ENCODE measurements around the gene POLRMT.

Gene POLRMT

GRCh38 chr19:662962-663681, 29.8 kb upstream of the POLRMT start, which contains the start of gene RNF126:
Gene RNF126 (minus strand): TSS chr19:663214. CDS start chr19:663121, 93 bp downstream.
- peak; percentile 87 to 92 for DNase-seq (ENCODE audit: low read depth in 2 of 2)

DNA sequence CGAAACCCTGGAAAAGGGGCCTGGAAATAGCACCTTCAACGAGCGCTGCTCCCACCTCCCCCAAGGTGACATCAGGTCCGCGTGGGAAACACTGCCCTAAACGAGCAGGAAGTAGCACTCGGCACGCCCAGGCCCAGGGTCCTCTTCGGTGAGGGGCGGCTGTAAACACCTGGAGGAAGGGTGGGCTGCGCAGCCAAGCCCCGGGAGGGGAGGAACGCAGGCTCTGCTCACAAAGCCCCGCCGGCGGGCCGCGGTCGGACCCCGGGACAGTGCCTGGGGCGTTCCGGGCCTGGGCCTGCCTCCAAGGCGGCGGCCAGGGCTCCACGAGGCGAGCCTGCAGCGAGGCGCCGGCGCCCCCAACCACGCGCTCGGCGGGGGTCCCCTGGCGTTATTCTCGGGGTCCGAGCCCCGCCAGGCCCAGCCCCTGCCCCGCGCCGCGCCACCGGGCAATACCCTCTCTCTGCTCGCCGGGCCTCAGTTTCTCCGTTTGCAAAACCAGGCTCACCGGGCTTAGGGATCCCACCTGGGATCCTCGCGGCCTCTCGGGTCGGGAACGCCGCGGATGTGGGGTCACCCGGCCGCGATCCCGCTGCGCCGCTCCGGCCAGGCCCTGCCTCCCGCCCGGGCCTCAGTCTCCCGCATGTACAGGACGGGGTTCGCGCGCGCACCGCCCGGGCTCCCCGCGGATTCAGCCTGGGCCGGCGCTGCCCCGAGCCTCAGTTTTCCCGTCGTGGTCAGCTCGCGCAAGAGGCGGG, 29.0 kb upstream of the POLRMT start:
- DNase-seq (ENCODE audit: low read depth in 2 of 2), result peak; percentile 64 to 65

- DNase-seq (ENCODE audit: low read depth in 2 of 2), result peak; percentile 45 to 48
Observed at GRCh38 chr19:661427-662196, 28.3 kb upstream of the POLRMT start.

- no peak for DNase-seq (ENCODE audit: low read depth in 2 of 2)
Observed at GRCh38 chr19:660793-661426, 27.6 kb upstream of the POLRMT start.

DNA sequence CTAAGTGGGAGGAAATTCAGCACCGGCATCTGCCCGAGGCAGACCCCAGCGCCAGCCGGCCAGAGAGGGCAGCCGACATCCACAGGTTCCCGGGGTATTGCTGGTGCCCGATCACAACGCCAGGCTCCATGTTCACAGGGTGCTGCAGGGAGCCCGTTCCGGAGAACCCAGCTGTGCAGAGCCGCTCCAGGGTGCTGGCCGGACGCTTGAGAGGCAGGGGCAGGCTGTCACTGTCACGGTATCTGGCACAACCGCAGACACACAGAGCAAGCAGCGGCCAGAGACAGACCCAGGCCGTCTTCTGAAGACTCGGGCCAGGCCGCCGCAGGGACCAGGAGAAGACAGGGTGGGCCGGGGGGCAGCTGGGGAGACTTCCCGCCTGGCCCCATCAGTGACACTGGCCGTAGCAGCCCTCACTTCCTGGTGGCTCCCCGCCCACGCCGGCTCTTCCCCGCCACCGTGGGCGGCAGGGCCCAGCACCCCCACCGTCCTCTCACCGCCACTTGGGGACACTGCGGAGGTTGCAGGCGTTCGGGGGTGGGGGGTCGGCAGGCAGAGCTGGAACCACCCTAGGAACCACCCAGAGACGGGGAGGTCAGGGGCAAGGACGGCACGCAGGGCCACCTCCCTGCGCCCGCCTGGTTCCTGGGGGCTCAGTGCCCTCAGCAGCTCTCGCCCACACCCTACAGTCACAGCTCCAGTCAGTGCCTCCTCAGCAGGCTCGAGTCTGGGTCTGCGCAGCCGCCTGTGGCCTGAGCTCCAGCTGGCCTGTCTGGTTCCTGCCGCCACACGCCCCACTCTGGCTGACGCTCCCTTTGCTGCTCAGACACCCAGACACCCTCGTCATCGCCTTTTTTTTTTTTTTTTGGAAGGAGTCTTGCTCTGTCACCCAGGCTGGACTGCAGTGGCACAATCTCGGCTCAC, 25.8 kb upstream of the POLRMT start:
- DNase-seq (ENCODE audit: low read depth in 2 of 2), result no peak

GRCh38 chr19:658059-658839, 24.9 kb upstream of the POLRMT start:
- no peak for DNase-seq (ENCODE audit: low read depth in 2 of 2)

DNA sequence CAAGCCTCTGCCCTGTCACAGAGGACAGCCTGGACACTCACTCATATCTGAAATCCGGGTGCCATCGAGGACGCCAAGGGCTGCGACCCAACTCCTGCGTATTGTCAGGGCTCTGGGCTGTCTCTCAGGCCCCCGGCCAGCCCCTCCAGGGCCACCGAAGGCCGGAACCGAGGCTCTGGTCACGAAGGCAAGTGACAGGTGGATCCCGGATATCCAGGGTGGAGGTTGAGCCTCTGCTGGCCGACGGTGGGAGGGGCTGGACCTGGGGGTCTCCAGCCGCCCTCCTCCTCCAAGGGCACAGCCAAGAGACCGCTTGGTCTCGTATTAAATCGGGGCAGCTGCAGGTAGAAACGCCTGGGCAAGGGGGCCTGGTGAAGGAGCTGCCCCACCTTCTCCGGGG, 24.3 kb upstream of the POLRMT start:
- DNase-seq (ENCODE audit: low read depth in 2 of 2), result no peak

- DNase-seq (ENCODE audit: low read depth in 2 of 2), result no peak
Observed at GRCh38 chr19:656751-657559, 23.6 kb upstream of the POLRMT start.

- DNase-seq (ENCODE audit: low read depth in 2 of 2), result no peak
Observed at GRCh38 chr19:655691-656090, 22.4 kb upstream of the POLRMT start.

DNA sequence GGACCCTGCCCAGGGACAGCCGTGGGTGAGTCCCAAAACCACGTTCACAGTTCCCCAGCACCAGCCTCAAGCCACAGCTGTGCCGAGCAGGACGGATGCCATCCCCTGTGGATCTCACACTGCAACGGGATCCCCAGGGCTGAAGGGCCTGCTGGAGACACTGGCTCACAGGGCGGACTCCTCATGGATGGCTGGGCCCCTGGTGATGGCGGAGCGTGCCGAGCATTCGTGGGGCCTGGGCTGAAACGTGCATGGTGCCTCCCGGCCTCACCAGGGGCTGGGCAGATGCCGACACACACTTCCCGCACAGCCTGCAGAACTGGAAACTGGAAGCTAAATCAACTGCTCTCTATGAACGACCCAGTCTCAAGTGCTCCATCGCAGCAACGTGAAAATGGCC, 20.1 kb upstream of the POLRMT start:
- DNase-seq (ENCODE audit: low read depth in 2 of 2), result no peak

GRCh38 chr19:652467-653389, 19.4 kb upstream of the POLRMT start:
- no peak for DNase-seq (ENCODE audit: low read depth in 2 of 2)

- DNase-seq (ENCODE audit: low read depth in 2 of 2), result no peak
Observed at GRCh38 chr19:651991-652390, 18.7 kb upstream of the POLRMT start.

DNA sequence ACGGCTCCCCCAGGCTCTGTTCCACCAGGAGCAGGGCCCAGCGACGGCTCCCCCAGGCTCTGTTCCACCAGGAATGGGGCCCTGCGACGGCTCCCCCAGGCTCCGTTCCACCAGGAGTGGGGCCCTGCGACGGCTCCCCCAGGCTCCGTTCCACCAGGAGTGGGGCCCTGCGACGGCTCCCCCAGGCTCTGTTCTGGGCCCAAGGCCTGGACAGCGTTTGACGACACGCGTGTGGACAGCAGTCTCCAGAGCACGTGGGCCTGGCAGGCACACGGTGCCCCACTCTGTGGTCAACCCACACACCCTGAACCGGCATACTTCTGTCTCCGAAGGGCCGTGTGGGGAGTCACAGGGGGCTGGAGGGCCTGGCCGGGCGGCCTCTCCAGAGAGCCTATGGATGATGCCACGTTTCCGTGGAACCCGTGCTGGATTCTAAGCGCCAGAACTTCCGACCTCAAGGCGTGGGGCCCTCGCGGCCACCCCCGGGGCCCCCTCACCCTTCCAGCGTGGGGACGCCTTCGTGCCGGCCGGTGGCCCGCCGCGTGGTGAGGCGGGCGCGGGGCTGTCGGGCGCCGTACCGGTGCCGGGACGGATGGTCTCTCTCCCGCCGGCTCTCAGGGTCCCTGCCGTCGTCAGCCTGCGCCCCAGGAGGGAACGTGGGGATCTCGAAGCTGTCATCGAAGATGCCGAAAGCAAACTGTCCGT, 17.9 kb upstream of the POLRMT start:
- DNase-seq (ENCODE audit: low read depth in 2 of 2), result no peak

DNA sequence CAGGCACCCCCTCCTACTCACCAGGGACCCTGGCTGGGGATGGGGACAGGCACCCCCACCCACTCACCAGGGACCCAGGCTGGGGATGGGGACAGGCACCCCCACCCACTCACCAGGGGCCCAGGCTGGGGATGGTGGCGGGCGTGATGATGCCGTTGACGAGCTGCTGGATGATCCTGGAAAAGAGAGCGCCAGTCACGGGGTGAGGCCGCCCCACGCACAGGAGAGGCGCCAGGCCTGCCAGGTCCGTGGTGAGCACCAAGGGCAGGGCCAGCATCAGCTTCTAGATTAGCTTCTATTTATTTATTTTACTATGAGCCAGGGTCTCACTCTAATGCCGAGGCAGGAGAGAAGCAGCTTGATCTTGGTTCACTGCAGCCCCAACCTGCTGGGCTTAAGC, 16.8 kb upstream of the POLRMT start:
- no peak for DNase-seq (ENCODE audit: low read depth in 2 of 2)

GRCh38 chr19:648904-649801, 15.8 kb upstream of the POLRMT start:
- no peak for DNase-seq (ENCODE audit: low read depth in 2 of 2)

GRCh38 chr19:648305-648704, 15.0 kb upstream of the POLRMT start:
- no peak for DNase-seq (ENCODE audit: low read depth in 2 of 2)

All from activated CD8-positive, alpha-beta memory T cell treated with anti-CD3 and anti-CD28 coated beads for 4 hours (primary cell).